WTC11 (cell line): ENCODE measurements around the gene WDR83.

Experiments
- AFF4 ChIP-seq: sonication (generic); formaldehyde crosslinking; IDR thresholded peaks from 2 replicates; pipeline ENCODE4 v1.8.1; 2023; ENCODE audit warnings: mild to moderate bottlenecking, missing genetic modification reagents, borderline replicate concordance
- ATF6 ChIP-seq: sonication (generic); formaldehyde crosslinking; IDR thresholded peaks from 2 replicates; pipeline ENCODE4 v1.8.1; 2023; ENCODE audit warnings: mild to moderate bottlenecking, missing genetic modification reagents
- CREM ChIP-seq: sonication (generic); formaldehyde crosslinking; IDR thresholded peaks from 2 replicates; pipeline ENCODE4 v1.8.1; 2022; ENCODE audit warnings: mild to moderate bottlenecking, missing genetic modification reagents, moderate library complexity
- ESRRA ChIP-seq: sonication (generic); formaldehyde crosslinking; IDR thresholded peaks from 2 replicates; pipeline ENCODE4 v1.8.1; 2022; ENCODE audit warnings: mild to moderate bottlenecking, missing genetic modification reagents, borderline replicate concordance
- ETV6 ChIP-seq: sonication (generic); formaldehyde crosslinking; IDR thresholded peaks from 2 replicates; pipeline ENCODE4 v1.8.1; 2022; ENCODE audit warnings: mild to moderate bottlenecking, missing genetic modification reagents
- HMGXB4 ChIP-seq: sonication (generic); formaldehyde crosslinking; IDR thresholded peaks from 2 replicates; pipeline ENCODE4 v1.8.1; 2023; ENCODE audit warnings: mild to moderate bottlenecking, moderate library complexity, missing genetic modification reagents
- NR2C2 ChIP-seq: sonication (generic); formaldehyde crosslinking; IDR thresholded peaks from 2 replicates; pipeline ENCODE4 v1.8.0; 2022; ENCODE audit warnings: mild to moderate bottlenecking, missing genetic modification reagents
- ZNF317 ChIP-seq: sonication (generic); formaldehyde crosslinking; IDR thresholded peaks from 2 replicates; pipeline ENCODE4 v1.8.1; 2023; ENCODE audit warnings: low read depth, mild to moderate bottlenecking, moderate library complexity, missing genetic modification reagents, borderline replicate concordance
- TF ChIP-seq, protein P1 (sequence below): sonication (generic); formaldehyde crosslinking; conservative IDR thresholded peaks from 2 replicates; pipeline ENCODE4 v1.8.1; 2022; ENCODE audit warnings: mild to moderate bottlenecking, missing genetic modification reagents
- TF ChIP-seq, protein P2 (sequence below): fragments of 200-600 bp; IDR thresholded peaks from 2 replicates; pipeline ENCODE4 v1.8.0; 2022; ENCODE audit warnings: antibody characterized with exemption
- TF ChIP-seq, protein P3 (sequence below): sonication (generic); formaldehyde crosslinking; IDR thresholded peaks from 2 replicates; pipeline ENCODE4 v1.8.1; 2022; ENCODE audit warnings: low read depth, missing genetic modification reagents, borderline replicate concordance

DNA sequence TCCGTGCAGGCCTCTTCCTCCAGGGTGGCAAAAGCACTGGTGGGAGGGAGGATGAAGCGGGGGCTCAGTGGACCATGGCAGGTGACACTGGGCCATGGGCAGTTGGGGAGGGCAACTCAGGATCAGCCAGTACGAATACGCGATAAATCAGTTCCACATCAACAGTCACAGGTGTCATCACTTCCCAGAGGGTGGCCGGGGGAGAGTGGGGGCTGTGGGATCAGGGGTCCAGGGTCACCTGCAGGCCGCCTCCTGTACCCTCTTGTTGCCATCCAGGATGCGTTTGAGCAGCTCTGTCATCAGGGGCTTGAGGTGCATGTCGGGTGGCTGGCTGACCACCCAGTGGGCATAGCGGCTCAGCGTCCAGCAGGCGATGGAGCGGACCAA is 39.7 kb downstream of the WDR83 start:
- TF ChIP-seq ETV6 (CRISPR knock-in tag): no peak
- TF ChIP-seq CREM (CRISPR knock-in tag): no peak
- TF ChIP-seq, protein P1, sequence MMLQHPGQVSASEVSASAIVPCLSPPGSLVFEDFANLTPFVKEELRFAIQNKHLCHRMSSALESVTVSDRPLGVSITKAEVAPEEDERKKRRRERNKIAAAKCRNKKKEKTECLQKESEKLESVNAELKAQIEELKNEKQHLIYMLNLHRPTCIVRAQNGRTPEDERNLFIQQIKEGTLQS (CRISPR knock-in tag): no peak
- TF ChIP-seq, protein P2, sequence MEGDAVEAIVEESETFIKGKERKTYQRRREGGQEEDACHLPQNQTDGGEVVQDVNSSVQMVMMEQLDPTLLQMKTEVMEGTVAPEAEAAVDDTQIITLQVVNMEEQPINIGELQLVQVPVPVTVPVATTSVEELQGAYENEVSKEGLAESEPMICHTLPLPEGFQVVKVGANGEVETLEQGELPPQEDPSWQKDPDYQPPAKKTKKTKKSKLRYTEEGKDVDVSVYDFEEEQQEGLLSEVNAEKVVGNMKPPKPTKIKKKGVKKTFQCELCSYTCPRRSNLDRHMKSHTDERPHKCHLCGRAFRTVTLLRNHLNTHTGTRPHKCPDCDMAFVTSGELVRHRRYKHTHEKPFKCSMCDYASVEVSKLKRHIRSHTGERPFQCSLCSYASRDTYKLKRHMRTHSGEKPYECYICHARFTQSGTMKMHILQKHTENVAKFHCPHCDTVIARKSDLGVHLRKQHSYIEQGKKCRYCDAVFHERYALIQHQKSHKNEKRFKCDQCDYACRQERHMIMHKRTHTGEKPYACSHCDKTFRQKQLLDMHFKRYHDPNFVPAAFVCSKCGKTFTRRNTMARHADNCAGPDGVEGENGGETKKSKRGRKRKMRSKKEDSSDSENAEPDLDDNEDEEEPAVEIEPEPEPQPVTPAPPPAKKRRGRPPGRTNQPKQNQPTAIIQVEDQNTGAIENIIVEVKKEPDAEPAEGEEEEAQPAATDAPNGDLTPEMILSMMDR: no peak
- no peak for TF ChIP-seq ZNF317 (CRISPR knock-in tag)
- TF ChIP-seq ESRRA (CRISPR knock-in tag): no peak
- TF ChIP-seq AFF4 (CRISPR knock-in tag): no peak
- no peak for TF ChIP-seq ATF6 (CRISPR knock-in tag)
- no peak for TF ChIP-seq NR2C2
- no peak for TF ChIP-seq HMGXB4 (CRISPR knock-in tag)
- TF ChIP-seq, protein P3, sequence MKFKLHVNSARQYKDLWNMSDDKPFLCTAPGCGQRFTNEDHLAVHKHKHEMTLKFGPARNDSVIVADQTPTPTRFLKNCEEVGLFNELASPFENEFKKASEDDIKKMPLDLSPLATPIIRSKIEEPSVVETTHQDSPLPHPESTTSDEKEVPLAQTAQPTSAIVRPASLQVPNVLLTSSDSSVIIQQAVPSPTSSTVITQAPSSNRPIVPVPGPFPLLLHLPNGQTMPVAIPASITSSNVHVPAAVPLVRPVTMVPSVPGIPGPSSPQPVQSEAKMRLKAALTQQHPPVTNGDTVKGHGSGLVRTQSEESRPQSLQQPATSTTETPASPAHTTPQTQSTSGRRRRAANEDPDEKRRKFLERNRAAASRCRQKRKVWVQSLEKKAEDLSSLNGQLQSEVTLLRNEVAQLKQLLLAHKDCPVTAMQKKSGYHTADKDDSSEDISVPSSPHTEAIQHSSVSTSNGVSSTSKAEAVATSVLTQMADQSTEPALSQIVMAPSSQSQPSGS (CRISPR knock-in tag): no peak
